Measurements from ENCODE around the gene PCMT1. TPM values are rescaled to one million over a fixed set of nuclear protein-coding genes. Genes with fewer than 3 reads are reported as not detected.

PCMT1 gene
- total RNA-seq (2022; extraction: Qiagen RNA extraction), result 85.9 to 102 TPM (median 89.6 TPM) in 5 replicates

DNA sequence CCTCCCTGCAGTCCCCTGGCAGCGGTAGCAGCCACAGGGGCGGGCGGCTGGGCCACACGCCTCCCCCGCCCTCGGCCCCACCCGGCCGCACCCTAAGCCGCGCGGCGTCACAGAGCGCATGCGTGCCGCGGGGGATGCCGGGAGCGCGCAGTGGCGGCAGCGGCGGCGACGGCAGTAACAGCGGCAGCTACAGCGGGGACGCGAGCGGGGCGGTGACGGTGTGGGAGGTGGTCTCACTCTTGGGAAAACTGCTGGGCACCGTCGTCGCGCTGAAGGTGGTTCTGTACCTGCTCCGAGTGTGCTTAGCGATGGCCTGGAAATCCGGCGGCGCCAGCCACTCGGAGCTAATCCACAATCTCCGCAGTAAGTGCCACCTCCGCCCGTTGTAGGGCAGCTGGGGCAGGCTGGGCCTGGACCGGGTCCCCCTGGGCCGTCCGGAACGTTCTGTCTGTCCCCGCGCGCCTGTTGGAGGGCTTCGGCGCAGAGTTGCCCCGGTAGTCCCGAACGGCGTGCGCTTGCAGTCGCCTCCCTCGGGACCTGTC, at the start of gene PCMT1:
PCMT1 (plus strand) TSS at position 148 of the 542 bp plus-strand sequence; CDS start at position 309, 161 bp downstream.

GRCh38 chr6:149717588-149718458, 31.7 kb upstream of the PCMT1 start, which contains the start of gene LATS1:
Gene LATS1, minus strand, starts transcription at chr6:149718101. Its CDS starts 15,975 bp downstream, at chr6:149702126.

DNA sequence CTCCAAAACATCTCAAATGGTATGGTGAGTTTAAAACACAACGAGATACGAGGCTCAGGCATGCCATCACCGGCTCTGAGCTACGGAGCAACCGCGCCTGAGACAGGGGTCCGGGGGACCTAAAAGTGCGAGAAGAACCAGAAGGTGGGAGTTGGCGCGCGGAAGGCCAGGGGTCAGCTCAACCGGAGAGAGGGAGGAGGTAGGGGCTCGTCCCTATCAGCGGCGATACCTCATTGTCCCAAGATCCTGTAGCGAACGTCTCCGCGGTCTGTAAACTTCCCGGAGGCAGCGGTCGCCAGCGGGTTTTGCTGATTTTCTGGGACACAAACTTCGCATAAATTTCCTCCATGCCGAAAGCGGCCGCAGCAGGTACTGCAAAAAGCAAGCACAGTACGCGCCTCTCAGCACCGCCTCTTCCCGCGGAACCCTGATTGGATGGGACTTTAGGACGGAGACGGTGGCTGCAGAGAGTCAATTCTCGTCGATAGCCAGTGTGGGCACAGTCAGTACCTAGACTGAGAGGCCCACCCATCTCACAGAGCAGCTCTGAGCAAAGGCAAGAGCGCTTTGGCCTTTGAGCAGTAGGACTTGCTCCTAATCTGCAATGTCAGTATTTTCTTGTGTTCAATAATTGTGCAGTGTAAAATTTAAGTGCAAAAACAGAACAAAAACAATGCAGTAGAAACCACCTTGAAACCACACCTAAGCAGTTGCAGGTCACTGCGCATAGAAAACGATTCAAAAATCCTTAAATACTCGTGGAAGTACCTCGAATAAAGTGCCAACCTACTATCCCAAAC, 3.2 kb upstream of the PCMT1 start, which contains the start of gene NUP43:
NUP43 (minus strand) TSS at position 383 of the 800 bp plus-strand sequence; CDS start at position 349, 34 bp downstream.

Other genes starting within 250 kb of the PCMT1 start
- gene PPIL4, start 203.7 kb upstream of the PCMT1 start, total RNA-seq (2022; extraction: Qiagen RNA extraction), result 11.0 to 18.2 TPM (median 13.3 TPM) in 5 replicates
- 22.3 to 32.1 TPM (median 25.0 TPM) in 5 replicates for gene GINM1, start 183.4 kb upstream of the PCMT1 start, total RNA-seq (2022; extraction: Qiagen RNA extraction)
- gene KATNA1, start 101.0 kb upstream of the PCMT1 start, total RNA-seq (2022; extraction: Qiagen RNA extraction), result 10.1 to 14.2 TPM (median 11.1 TPM) in 5 replicates
- gene LATS1, start 31.6 kb upstream of the PCMT1 start, total RNA-seq (2022; extraction: Qiagen RNA extraction), result 5.9 to 8.1 TPM (median 7.4 TPM) in 5 replicates
- 12.7 to 14.6 TPM (median 14.1 TPM) in 5 replicates for gene NUP43, start 3.2 kb upstream of the PCMT1 start, total RNA-seq (2022; extraction: Qiagen RNA extraction)
- gene LRP11, start 114.6 kb downstream of the PCMT1 start, total RNA-seq (2022; extraction: Qiagen RNA extraction), result 26.7 to 36.0 TPM (median 33.0 TPM) in 5 replicates
- 1.6 to 3.6 TPM (median 2.8 TPM) in 5 replicates for gene RAET1E, start 148.4 kb downstream of the PCMT1 start, total RNA-seq (2022; extraction: Qiagen RNA extraction)
- 6.4 to 11.6 TPM (median 8.5 TPM) in 5 replicates for gene RAET1G, start 173.4 kb downstream of the PCMT1 start, total RNA-seq (2022; extraction: Qiagen RNA extraction)
- gene ULBP2, start 192.3 kb downstream of the PCMT1 start, total RNA-seq (2022; extraction: Qiagen RNA extraction), result 2.9 to 4.6 TPM (median 3.3 TPM) in 5 replicates
- 0.75 to 1.00 TPM (median 0.93 TPM) in 5 replicates for gene ULBP1, start 214.2 kb downstream of the PCMT1 start, total RNA-seq (2022; extraction: Qiagen RNA extraction)

Measured in A549 treated with AZD2906 at 1 μM for 4 hours (cell line).